RPMI7951 (cell line): Measurements from ENCODE around the gene AP2A2. TPM values are rescaled to one million over a fixed set of nuclear protein-coding genes. Genes with fewer than 3 reads are reported as not detected.
A peak's percentile ranks its signal among the peaks of the same experiment; 100 is the strongest.

Experiments
- DNase-seq: peaks from one replicate; pipeline ENCODE4 v3.0.0-alpha.2; 2012; ENCODE audit warnings: low read depth
- total RNA-seq: library from RNA; depleted of rRNA; stranded (reverse); fragments of >200 nt; shearing (Covaris generic); gene quantifications from 2 replicates; pipeline ENCODE4 v1.2.3, GENCODE V29; 2014

Gene AP2A2
- total RNA-seq, 1 experiment from 2014 or later, result 28.4 TPM

GRCh38 chr11:924406-925157 is 1.1 kb upstream of the AP2A2 start:
- no peak for DNase-seq

- DNase-seq, result no peak
These were observed 543 bp upstream of the AP2A2 start for GRCh38 chr11:925158-925495.

DNA sequence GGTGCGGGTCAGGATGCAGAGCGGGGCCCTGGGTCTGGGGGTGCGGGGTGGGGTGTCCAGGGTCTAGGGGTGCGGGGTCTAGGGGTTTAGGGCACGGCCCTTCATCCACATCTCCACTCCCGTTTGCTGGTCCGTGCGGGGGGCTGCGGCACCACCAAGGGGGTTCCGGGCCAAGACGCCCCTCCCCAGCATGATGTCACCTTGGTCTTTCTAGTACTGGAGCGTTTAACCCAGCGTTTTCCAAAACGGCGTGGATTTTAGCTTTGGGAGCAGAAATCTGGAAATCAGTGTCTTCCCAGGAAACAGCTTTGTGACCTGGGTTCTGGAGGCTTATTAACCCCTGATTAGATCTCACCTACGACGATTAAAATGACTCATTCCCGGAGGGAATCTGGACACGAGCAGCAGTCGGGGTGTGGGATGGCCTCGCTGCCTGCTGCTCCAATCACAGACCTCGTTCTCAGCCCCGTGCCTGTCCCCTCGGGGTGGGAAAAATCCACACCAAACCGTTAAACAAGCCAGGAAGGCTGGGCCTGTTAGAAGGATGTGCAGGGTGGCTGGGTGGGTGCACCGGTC is 759 bp downstream of the AP2A2 start:
- peak; percentile 86 for DNase-seq

DNA sequence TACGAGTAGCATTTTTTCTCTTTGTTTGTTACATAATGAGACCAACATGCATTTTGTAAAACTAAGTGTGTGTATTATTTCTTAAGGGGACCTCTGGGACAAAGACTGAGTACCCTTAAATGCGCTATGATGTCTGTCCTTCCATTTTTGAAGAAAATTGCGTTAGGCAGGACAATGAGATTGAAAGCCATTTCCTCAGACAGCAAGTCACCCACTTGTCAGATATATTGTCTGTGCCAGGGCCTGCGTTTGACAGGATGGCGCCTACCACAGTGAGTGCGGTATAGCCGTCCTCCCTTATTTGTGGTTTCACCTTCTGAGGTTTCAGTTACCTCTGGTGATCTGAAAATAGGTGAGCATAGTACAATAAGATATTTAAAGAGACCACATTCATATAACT is 2.2 kb downstream of the AP2A2 start:
- no peak for DNase-seq

- DNase-seq, result no peak
These were observed 3.1 kb downstream of the AP2A2 start for GRCh38 chr11:928786-929185.

GRCh38 chr11:929405-929804 is 3.7 kb downstream of the AP2A2 start:
- no peak for DNase-seq

DNA sequence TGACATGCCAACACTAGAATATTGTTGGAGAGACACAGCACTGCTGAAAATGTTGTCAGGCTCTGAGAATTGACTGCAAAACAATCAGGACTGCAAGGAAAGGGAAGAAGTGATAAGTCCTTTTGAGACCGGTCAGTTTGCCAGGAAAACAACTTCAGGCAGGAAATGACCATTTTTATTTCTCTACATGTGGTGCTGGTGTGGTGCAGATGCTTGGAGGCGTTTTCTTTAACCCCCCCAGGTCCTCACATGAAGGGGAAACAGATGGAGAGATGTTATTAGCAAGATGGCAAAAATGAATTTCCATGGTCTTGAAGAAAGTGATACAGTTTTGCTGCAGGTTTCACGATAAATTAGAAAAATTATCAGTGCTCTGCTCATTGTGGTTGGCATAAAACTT is 5.7 kb downstream of the AP2A2 start:
- DNase-seq, result no peak

- no peak for DNase-seq
These were observed 6.8 kb downstream of the AP2A2 start for GRCh38 chr11:932435-932834.

- no peak for DNase-seq
These were observed 7.6 kb downstream of the AP2A2 start for GRCh38 chr11:933142-933851.

DNA sequence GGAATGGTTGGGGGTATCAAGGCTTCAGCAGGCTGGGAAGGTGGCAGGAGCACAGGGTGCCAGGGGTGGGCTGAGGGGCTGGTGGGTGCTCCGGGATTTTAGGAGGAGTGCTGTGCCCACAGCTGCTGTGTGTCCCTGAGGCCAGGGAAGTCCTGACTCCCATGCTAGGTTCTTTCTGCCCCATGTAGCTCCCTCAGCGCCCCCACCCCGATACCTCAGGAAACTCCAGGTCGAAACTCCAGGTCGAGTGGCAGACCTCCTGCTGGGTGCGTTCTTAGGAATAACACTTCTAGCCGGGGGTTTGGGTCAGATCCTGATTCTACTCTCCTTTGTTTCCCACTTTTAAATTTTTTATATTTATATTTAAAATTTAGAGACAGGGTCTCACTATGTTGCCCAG is 8.3 kb downstream of the AP2A2 start:
- DNase-seq, result no peak

DNA sequence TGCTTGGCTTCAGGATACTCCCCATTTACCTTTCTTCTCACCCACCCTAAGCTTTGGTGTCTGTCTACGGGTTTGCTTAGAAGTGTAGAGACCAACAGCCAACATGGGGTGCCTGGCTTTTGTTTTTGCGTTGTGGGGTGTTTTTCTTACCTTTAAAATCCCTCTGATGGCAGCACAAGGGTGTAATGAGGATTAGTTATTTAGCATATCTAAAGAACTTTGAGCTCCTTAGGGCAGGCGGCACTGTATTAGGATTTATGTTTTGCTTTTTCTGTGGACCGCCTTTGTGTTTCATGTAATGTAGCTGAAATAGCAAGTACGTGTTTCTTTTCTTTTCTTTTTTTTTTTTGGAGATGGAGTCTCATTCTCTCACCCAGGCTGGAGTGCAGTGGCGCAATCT is 8.9 kb downstream of the AP2A2 start:
- DNase-seq, result no peak

DNA sequence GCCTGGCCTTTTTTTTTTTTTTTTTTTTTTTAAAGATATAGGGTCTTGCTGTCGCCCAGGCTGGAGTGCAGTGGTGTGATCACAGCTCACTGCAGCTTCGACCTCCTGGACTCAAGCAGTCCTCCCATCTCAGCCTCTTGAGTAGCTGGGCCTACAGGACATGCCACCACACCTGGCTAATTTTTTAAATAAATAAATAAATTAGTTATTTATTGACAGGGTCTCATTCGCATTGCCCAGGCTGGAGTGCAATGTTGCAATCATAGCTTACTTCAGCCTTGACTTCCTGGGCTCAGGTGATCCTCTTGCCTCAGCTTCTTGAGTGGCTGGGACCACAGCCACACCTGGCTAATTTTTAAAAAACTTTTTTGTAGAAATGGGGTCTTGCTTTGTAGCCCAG is 10.5 kb downstream of the AP2A2 start:
- DNase-seq, result no peak

GRCh38 chr11:937841-938261 is 12.2 kb downstream of the AP2A2 start:
- no peak for DNase-seq

DNA sequence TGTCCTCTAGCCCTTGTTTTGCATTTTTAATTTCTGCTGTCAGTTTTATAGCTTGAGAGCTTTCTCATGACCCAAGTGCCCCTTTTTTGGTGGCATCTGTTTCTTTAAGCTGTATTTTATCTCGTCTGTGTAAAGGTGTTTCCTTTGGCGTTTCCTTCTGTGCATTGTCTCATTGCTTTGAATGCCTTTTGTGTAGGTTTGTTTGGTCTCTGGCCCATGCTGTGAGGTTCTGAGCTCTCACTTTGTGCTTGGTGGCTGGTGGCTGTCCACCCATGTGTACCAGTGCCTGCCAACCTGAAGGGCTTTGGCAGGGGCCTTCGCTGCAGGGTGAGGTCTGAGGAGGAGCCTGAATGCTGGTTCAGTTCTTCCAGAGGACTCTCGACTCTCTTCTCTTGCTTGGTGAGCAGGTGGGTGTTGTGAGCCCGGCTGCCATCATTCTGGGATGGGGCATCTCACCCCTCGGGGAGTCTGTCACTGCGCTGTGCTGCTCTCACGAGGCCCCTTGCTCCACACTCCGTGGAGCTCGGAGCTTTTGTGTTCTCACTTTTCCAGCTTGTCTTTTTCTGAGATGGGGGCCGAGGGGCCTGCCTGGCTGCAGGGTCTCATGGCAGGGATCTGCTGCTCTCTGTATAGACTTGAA is 14.9 kb downstream of the AP2A2 start:
- no peak for DNase-seq

DNA sequence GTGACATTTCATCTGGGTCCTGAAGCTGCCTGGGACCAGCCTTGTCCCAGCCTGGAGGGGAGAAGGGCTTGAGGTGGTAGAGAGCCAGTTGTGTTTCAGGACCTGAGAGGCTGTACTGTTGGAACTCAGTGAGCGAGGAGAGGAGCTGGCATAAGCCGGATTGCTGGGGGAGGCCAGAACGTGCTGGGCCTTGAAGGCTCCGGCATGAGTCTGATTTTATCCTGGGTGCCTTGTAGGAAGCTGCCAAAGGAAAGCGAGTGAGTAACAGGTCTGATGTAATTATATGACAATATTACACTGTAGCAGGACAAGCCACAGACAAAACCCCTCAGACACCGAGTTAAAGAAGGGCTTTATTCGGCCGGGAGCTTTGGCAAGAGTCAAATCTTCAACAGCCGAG is 17.2 kb downstream of the AP2A2 start:
- no peak for DNase-seq

DNA sequence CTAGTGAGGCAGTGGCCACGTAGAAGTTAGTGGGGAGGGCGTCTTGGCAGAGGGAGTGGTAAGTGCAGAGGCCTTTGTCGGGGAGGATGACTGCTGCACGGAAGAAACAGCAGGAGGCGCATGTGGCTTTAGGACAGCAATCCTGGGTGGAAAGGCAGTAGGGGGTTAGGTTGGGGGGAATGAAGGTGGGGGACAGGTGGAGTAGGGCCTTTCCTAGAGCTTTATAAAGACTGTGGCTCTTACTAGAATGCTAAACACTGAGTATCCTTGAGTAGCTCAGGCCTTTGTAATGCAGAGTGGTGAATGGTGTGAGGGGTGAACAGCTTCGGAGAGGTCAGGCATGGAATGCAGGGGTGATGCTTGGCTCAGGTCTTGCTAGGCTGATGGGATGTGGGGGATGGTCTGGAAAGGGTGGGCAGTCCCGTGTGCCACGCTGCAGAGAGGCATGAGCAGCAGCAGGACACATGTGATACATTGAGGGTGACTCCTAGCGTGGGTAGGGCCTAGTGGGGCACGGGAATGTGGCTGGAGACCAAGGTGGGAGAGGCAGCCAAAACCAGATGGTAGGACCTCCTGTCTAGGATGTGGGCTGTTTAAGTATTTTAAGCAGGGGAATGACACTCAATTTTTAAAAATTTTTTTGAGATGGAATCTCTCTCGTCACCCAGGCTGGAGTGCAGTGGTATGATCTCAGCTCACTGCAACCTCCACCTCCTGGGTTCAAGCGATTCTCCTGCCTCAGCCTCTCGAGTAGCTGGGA is 19.2 kb downstream of the AP2A2 start:
- DNase-seq, result no peak

DNA sequence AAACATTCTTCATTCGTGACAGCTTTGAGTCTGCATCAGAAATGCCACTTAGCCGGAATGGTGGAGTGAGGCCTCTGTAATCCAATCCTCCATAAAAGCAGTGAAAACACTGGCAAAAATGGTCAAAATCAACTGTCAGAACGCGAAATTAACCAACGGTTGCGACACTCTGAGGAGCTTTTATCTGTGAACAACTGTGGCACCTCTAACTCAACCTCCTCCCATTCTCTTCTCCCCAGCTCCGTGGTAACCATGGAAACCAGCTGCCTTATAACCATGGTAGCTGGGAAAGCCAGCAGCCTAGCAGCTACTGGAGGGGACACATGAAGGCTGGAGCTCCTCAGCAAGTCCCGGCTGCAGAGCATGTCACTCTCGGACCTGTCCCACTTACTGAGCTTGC is 20.3 kb downstream of the AP2A2 start:
- DNase-seq, result no peak

- DNase-seq, result no peak
These were observed 22.1 kb downstream of the AP2A2 start for GRCh38 chr11:947744-948143.

GRCh38 chr11:951507-951906 is 25.8 kb downstream of the AP2A2 start:
- DNase-seq, result no peak

- DNase-seq, result no peak
These were observed 27.0 kb downstream of the AP2A2 start for GRCh38 chr11:952406-953385.

DNA sequence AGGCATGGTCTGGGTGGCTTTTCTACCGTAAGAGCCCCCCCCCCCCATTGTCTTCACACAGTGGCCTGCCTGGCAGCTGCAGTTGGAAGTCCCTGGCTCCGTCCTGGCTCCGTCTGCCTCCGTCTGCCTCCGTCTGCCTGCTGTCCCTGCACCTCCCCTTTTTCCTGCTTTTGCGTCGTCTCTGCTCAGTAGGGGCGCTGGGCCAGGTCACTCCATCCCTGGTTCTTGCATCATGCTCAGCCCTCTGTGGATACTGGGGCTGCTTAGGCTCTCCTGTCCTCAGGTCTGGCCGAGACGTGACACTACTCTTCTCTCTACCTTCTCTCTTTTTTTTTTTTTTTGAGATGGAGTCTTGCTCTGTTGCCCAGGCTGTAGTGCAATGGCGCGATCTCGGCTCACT is 27.8 kb downstream of the AP2A2 start:
- DNase-seq, result no peak
